IPS DF 4.7 (cell line): ENCODE measurements around the gene INSC.
A peak's percentile ranks its signal among the peaks of the same experiment; 100 is the strongest.

Experiments
- DNase-seq: peaks from one replicate; pipeline ENCODE4 v3.0.0-alpha.2; 2013; ENCODE audit warnings: low spot score; ENCODE audit errors: extremely low read depth

INSC gene

DNA sequence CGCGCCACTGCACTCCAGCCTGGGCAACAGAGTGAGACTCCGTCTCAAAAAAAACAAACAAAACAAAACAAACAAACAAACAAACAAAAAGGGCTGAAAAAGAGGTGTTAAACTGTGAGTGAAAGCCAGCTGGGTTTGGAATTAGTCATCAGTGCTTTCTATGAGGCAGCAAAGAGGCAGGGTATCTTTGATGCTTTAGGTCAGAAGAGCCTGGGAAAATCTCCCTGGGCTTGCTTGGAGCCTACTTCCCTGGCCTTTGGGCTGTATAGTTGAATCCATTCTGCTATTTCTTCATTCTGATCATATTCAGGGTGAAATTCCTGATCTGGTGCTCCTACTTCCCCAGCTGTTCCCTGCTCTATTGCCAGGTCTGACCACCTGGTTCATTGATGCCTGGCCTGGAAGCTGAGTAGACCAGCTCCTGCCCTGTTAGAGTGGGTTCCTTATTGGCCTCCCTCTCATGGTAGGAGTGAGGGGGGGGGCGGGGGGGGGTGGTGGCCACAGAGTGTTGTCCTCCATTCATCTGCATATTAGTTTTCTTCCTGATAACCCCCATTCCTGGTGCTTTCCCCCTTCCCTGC lies 65.6 kb downstream of the INSC start:
- DNase-seq, result no peak

GRCh38 chr11:15182372-15182771 lies 67.6 kb downstream of the INSC start:
- no peak for DNase-seq

- no peak for DNase-seq
Observed at GRCh38 chr11:15185021-15185420, 70.3 kb downstream of the INSC start.

DNA sequence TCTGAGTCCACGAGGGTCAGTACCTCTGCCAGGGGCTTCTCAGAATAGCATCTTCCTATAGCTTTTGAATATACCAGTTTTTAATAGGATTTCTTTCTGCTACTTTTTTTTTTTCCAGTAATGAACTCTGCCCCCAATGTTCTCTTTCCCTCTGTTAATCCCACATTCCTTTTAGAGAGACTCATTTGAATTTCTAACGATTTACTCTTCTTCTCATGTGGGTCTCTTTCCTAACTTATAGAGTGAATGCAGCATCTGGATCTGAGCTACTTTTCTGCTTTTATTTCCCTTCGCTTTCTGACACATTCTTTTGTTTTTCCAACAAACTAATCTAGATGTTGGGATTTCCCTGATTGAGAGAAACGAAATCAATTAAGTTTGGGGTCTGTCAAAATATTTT lies 71.4 kb downstream of the INSC start:
- no peak for DNase-seq

GRCh38 chr11:15189189-15189588 lies 74.5 kb downstream of the INSC start:
- no peak for DNase-seq

DNA sequence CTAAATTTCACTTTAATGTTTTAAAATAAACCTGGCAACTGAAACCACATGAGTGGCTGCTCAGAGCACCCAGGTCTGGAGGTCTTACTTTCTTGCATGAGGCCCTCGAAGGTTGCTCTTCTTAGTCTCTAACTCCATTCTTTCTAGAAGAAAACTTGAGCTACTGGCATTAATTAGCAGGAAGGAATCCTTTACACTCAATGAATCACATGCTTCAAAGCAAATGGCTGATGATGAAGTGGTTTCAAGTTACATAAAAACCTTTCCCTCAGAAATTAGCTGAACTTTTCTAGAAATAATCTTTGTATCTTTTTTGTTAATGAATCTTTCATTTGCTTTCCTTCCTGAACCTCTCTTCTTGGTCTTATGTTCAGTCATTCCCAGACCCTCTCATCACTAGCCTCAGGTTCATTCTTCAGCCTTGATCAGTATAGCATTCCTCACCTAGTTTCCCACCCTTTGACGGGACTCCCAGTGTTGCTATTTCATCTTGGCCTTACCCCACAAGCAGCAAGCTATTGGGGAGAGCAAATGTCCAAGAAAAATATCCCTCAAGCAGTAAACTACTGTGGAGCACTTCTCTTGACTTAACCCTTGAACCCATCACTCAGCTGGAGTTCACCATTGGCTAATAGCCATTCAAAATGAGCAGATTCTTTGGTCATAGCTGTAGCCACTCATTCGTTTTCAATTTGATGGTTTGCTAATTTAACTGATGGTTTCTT lies 75.1 kb downstream of the INSC start:
- no peak for DNase-seq

DNA sequence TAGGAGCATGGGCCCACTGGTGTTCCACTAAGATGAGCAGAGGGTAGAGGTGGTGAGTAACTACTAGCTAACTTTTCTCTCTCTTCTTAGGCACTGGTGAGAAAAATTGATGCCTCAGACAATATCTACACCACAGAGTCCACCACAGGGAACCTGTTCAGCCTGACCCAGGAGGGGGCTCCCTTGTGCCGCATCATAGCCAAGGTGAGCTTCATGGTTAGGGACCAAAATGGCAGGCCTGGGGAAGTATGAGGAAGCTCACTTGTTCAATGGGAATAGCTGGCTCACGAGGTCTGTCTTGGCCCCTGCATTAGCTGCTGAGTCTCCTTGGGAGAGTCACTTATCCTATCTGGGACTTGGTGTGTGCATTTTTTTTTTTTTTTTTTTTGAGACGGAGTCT lies 75.9 kb downstream of the INSC start:
- DNase-seq, result no peak

GRCh38 chr11:15192005-15192556 lies 77.4 kb downstream of the INSC start:
- DNase-seq, result no peak

DNA sequence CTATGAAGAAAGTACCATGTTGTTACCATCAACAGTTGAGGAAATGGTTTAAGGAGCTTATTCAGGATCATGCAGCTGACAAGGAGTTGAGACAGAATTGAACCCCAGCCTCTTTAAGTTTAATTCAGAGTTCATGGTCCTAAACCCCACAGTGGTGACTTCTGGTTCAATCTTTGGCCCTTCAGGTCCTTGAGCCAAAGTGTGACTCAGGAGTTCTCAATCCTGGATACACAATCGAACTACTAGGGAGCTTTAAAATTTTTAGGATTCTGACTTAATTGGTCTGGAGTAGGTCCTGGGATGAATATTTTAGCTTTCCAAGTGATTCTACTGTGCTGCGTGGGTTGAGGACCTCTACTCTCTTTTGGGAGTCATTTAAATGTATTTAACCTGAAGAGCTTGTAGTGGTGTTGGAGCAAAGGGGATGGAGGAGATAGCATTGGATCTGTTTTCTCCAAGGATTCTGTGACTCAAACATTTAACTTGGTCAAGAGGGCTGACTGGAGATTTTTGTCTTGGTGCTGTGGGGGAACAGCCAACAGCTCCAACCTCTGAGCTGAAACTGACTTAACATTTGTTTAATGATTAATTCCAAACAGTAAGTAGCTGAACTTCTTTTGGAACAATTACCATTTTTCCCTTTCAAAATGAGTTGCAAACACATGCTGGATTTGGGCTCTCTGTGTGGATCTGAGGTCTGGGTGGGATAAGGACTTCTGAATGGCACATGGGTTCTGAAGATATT lies 80.1 kb downstream of the INSC start:
- no peak for DNase-seq

DNA sequence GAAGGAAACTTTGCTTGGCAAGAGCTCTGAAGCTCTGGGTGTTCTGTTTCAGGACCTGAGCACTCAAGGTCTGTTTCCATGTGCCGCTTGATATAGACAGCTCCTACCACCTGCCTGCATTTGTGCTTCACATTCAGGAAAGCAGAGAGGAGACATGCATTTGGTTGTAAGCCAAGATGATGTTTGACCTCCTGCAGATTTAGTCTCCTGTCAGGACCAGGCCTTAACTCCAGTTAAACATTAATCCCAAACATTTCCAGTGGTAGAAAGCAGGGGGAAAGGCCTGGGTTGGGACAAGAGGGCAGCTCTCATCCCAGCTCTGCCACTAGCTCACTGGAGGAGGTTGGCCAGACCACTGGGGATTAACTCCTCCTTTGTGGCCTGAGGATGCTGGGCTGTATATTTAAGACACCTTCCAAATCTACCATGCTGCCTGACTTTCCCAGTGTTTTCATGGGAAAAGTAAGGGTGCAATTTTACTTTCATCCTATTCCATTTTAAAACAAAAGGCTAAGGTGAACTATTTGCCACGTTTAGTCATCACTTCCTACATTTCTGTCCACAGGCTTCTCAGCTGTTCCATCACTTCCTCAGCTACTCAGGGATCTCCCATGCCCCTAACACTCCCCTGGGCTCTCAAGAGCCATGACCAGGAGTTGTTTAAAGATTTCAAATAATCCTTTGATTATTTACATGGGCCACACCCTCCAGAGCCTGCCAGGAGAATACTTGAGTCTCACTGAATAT lies 80.9 kb downstream of the INSC start:
- DNase-seq, result no peak

GRCh38 chr11:15196704-15197103 lies 82.0 kb downstream of the INSC start:
- no peak for DNase-seq

GRCh38 chr11:15197696-15198095 lies 83.0 kb downstream of the INSC start:
- no peak for DNase-seq

DNA sequence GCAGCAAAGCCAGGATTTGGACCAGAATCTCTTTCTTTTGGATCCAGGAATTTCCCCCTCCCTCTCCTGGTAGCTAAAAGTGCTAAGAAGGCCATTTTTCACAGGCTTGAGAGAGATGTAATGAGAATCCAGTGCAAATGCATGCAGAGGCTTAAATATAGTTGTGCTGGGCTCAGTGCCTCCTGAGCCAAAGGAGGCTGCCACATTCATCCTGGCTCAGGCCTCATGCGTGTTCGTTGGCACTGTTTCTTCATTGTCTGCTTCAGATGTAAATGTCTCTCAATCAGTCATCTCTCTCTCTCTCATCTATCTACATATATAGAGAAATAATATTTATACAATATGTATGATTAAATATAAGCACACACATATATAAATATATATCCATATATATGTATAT lies 83.6 kb downstream of the INSC start:
- DNase-seq, result no peak

DNA sequence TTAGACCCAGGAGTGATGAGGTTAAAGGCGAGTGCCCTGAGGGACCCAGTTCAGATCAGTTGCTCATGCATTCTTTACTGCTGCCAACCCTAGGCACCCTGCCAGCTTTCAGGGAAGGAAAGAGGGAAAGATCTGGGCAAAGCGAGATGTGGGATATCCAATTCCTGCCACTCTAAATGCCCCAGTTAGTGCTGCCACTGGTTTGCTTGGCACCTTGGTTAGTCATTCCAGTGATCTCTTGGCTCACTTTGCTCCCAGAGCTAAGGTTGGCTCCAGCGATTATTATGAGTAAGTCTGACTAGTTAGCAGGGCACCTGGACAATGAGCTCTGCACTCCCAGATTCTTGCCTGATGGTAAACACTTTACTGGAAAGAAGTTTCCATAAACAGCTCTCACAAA lies 85.0 kb downstream of the INSC start:
- no peak for DNase-seq

GRCh38 chr11:15200696-15201095 lies 86.0 kb downstream of the INSC start:
- DNase-seq, result no peak

GRCh38 chr11:15201586-15201985 lies 86.9 kb downstream of the INSC start:
- DNase-seq, result no peak

GRCh38 chr11:15202626-15203025 lies 87.9 kb downstream of the INSC start:
- no peak for DNase-seq

GRCh38 chr11:15204711-15205110 lies 90.0 kb downstream of the INSC start:
- DNase-seq, result no peak

GRCh38 chr11:15206791-15207190 lies 92.1 kb downstream of the INSC start:
- no peak for DNase-seq

DNA sequence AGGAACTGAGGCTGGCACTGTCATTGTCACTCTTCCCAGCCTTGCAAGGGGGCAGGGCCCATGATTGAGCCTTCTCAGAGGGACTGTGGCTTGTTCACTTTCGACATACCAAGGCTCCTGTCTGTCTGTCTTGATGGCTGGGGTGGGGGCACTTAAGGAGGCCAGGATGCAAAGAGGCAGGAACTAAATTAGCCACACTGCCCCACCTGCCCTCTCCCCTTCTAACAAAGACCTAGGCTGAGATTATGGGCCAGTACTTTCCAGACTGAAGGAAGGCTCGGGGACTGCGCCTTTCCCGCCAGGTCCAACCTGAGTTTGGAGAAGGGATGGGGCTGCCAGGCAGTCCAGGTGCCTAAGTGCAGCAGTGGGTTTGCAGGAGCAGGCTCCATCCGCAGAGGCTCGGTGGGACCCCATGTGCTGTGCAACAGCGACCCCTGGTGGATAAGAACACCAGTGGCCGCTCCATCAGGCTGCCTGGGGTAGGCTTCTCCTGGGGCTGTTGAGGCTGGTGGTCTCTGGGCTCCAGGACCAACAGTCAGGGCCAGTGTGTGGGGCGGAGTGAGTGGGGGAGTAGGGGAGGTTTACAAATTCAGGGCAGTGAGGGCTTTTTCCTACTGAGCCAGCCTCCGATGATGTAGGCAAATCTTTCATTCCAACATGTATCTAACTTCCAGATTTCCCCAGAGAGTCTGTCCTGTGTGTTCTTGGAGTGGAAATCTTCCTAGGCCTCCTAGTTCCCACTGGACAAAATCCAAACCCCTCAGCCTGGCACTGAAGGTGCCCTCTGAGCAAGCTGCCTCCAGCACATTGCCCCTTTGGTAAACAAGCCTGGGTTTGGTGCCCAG lies 93.9 kb downstream of the INSC start:
- DNase-seq, result peak; percentile 56

- no peak for DNase-seq
Observed at GRCh38 chr11:15212876-15213275, 98.2 kb downstream of the INSC start.
